Measurements from ENCODE around the gene CD3G.

DNA sequence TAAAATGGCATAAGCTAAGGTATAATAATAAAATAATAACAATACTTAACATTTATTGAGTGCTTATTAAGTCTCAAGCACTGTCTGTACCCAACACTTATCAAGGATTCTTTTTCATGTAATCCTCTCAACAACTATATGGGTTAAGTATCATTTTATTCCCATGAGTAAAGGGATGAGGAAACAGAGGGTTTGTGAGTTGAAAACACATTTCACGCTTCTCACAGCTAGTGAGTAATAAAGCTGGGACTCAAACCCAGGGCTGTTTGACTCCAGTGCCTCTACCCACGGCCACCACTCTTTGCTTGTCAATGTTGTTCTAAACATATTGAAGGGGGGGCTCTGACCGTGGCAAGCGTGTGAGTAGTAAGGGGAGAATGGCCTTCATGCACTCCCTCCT lies 30.9 kb upstream of the CD3G start:
- TF ChIP-seq, protein P1, sequence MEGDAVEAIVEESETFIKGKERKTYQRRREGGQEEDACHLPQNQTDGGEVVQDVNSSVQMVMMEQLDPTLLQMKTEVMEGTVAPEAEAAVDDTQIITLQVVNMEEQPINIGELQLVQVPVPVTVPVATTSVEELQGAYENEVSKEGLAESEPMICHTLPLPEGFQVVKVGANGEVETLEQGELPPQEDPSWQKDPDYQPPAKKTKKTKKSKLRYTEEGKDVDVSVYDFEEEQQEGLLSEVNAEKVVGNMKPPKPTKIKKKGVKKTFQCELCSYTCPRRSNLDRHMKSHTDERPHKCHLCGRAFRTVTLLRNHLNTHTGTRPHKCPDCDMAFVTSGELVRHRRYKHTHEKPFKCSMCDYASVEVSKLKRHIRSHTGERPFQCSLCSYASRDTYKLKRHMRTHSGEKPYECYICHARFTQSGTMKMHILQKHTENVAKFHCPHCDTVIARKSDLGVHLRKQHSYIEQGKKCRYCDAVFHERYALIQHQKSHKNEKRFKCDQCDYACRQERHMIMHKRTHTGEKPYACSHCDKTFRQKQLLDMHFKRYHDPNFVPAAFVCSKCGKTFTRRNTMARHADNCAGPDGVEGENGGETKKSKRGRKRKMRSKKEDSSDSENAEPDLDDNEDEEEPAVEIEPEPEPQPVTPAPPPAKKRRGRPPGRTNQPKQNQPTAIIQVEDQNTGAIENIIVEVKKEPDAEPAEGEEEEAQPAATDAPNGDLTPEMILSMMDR (IDR thresholded peaks at IDR 0.05), result no peak
- no peak for TF ChIP-seq TCF7L2 (IDR thresholded peaks at IDR 0.05; ENCODE audit: low read depth, low read length)
